Keratinocyte (primary cell): Measurements from ENCODE around the gene ARHGAP15. TPM values are rescaled to one million over a fixed set of nuclear protein-coding genes. Genes with fewer than 3 reads are reported as not detected.

Experiments
- DNase-seq: peaks from one replicate; pipeline ENCODE4 v3.0.0-alpha.2; 2011; ENCODE audit warnings: low read depth, missing footprints, low spot score
- FAIRE-seq: peaks from 2 replicates; lab custom pipeline; 2011; peaks lifted over from hg19 to GRCh38; lab: Jason Lieb, UNC
- H2AFZ ChIP-seq: 2 replicates; pipeline ENCODE4 v1.6.0; 2012; ENCODE audit warnings: low read length, control low read depth, inconsistent platforms; ENCODE audit not compliant: control insufficient read depth
- H3K27ac ChIP-seq: 2 replicates; pipeline ENCODE4 v1.5.1; 2011; ENCODE audit warnings: low read length; ENCODE audit not compliant: control insufficient read depth, insufficient read depth
- H3K27me3 ChIP-seq: 3 replicates; pipeline ENCODE4 v1.6.0; 2011; ENCODE audit warnings: low read length; ENCODE audit not compliant: control insufficient read depth, insufficient read depth; ENCODE audit errors: extremely low read depth
- H3K36me3 ChIP-seq, 2 experiments: 2 replicates in 1 of 2; 3 replicates in 1 of 2; pipeline ENCODE4 v1.5.1; 2011; ENCODE audit warnings: low read length in 2 of 2, mild to moderate bottlenecking in 1 of 2; ENCODE audit not compliant: control insufficient read depth in 2 of 2, insufficient read depth in 2 of 2; ENCODE audit errors: extremely low read depth in 1 of 2
- H3K4me1 ChIP-seq: 3 replicates; pipeline ENCODE4 v1.5.1; 2011; ENCODE audit warnings: low read length; ENCODE audit not compliant: control insufficient read depth, insufficient read depth; ENCODE audit errors: extremely low read depth
- H3K4me2 ChIP-seq: 3 replicates; pipeline ENCODE4 v1.6.0; 2011; ENCODE audit warnings: low read depth, low read length; ENCODE audit not compliant: control insufficient read depth, insufficient read depth; ENCODE audit errors: extremely low read depth
- H3K4me3 ChIP-seq, 3 experiments: fragments of 200-600 bp in 1 of 3; sonication (generic) in 1 of 3; 2 replicates in 2 of 3; 3 replicates in 1 of 3; pipeline ENCODE4 v1.5.1; 2011 to 2016; ENCODE audit warnings: low read length in 3 of 3, mild to moderate bottlenecking in 3 of 3, control low read depth in 2 of 3, inconsistent platforms in 1 of 3, low read depth in 1 of 3, mixed read lengths in 1 of 3, mixed run types in 1 of 3, moderate library complexity in 1 of 3; ENCODE audit not compliant: control insufficient read depth in 2 of 3, insufficient read depth in 2 of 3; ENCODE audit errors: extremely low read depth in 1 of 3
- H3K79me2 ChIP-seq: 2 replicates; pipeline ENCODE4 v1.6.0; 2012; ENCODE audit warnings: low read length; ENCODE audit not compliant: control insufficient read depth, insufficient read depth
- H3K9ac ChIP-seq: 3 replicates; pipeline ENCODE4 v1.6.0; 2011; ENCODE audit warnings: low read length; ENCODE audit not compliant: control insufficient read depth, insufficient read depth; ENCODE audit errors: extremely low read depth
- H3K9me1 ChIP-seq: 3 replicates; pipeline ENCODE4 v1.6.0; 2011; ENCODE audit warnings: low read length; ENCODE audit not compliant: control insufficient read depth, insufficient read depth; ENCODE audit errors: extremely low read depth
- H3K9me3 ChIP-seq: 2 replicates; pipeline ENCODE4 v1.5.1; 2012; ENCODE audit warnings: low read depth, low read length; ENCODE audit not compliant: control insufficient read depth
- H4K20me1 ChIP-seq: 3 replicates; pipeline ENCODE4 v1.6.0; 2011; ENCODE audit warnings: low read length; ENCODE audit not compliant: control insufficient read depth, insufficient read depth; ENCODE audit errors: extremely low read depth
- CTCF ChIP-seq, 3 experiments: IDR thresholded peaks in 1 of 3; conservative IDR thresholded peaks in 1 of 3; optimal IDR thresholded peaks in 1 of 3; 2 replicates in 2 of 3; 3 replicates in 1 of 3; pipeline versions ENCODE3 to v1.5.1; 2011; ENCODE audit warnings: low read length in 3 of 3, mild to moderate bottlenecking in 3 of 3, moderate library complexity in 2 of 3, control low read depth in 1 of 3, inconsistent platforms in 1 of 3; ENCODE audit not compliant: insufficient read depth in 2 of 3; ENCODE audit errors: extremely low read depth in 1 of 3
- EZH2 ChIP-seq: IDR thresholded peaks from one replicate; pipeline ENCODE4 v1.6.1; 2012; ENCODE audit warnings: inconsistent platforms, mild to moderate bottlenecking, low read length, moderate library complexity
- dilution Hi-C: fragments of 300-500 bp; cut with MboI; formaldehyde crosslinking; loops from one replicate; pipeline ENCODE4 v1.7.0; 2020; ENCODE audit warnings: low sequenced_read_pairs; ENCODE audit not compliant: extremely low pct_ligation_motif_present
- polyA plus RNA-seq, 5 experiments: library from polyadenylated mRNA; depleted of rRNA in 3 of 5; stranded (reverse) in 3 of 5; stranded (forward) in 1 of 5; unstranded in 1 of 5; fragments of >200 nt; gene quantifications; 1 replicate in 1 of 5; 2 replicates in 3 of 5; 3 replicates in 1 of 5; pipeline versions ENCODE4 v1.2.1 to v1.2.3, GENCODE V29; 2011 to 2012; ENCODE audit warnings: missing spikeins in 2 of 5, low read depth in 1 of 5, low replicate concordance in 1 of 5

Gene ARHGAP15
- polyA plus RNA-seq, 1 donor (not counting 4 experiments of a cell fraction or from before 2014, with no cell fraction given) = not detected

GRCh38 chr2:143481237-143481623, 352.0 kb downstream of the ARHGAP15 start:
- no peaks in the 10 kb centered on the region for H3K79me2 ChIP-seq
- DNase-seq (no peak), FAIRE-seq (no peak)
- H3K4me1 ChIP-seq = no peaks in the 10 kb centered on the region
- no peaks in the 10 kb centered on the region for H3K36me3 ChIP-seq
- TF ChIP-seq CTCF (optimal IDR thresholded peaks at IDR 0.05 in 1 of 3, IDR thresholded peaks at IDR 0.05 in 1 of 3, conservative IDR thresholded peaks at IDR 0.05 in 1 of 3; ENCODE audit: extremely low read depth in 1 of 3, insufficient read depth in 2 of 3, low read length in 3 of 3) (no peak), EZH2 (no peak)
- H2AFZ ChIP-seq = no peak overlapping the region
- no peaks in the 10 kb centered on the region for H3K9me1 ChIP-seq
- no peak overlapping the region for H3K9ac ChIP-seq
- no peak overlapping the region for H3K4me2 ChIP-seq
- H3K4me3 ChIP-seq = no peak overlapping the region
- no peaks in the 10 kb centered on the region for H3K9me3 ChIP-seq
- no peaks in the 10 kb centered on the region for H3K27me3 ChIP-seq
- no peak overlapping the region for H3K27ac ChIP-seq
- dilution Hi-C loops = no loop called here
- H4K20me1 ChIP-seq = no peaks in the 10 kb centered on the region

- dilution Hi-C loops = no loop called here
- H2AFZ ChIP-seq = no peak overlapping the region
- H4K20me1 ChIP-seq = no peaks in the 10 kb centered on the region
- TF ChIP-seq EZH2 (no peak), CTCF (optimal IDR thresholded peaks at IDR 0.05 in 1 of 3, IDR thresholded peaks at IDR 0.05 in 1 of 3, conservative IDR thresholded peaks at IDR 0.05 in 1 of 3; ENCODE audit: extremely low read depth in 1 of 3, insufficient read depth in 2 of 3, low read length in 3 of 3) (no peak)
- H3K4me2 ChIP-seq = no peak overlapping the region
- no peaks in the 10 kb centered on the region for H3K9me1 ChIP-seq
- no peak overlapping the region for H3K9ac ChIP-seq
- no peaks in the 10 kb centered on the region for H3K4me1 ChIP-seq
- no peaks in the 10 kb centered on the region for H3K79me2 ChIP-seq
- H3K27ac ChIP-seq = no peak overlapping the region
- DNase-seq (no peak), FAIRE-seq (no peak)
- H3K36me3 ChIP-seq = no peaks in the 10 kb centered on the region
- no peak overlapping the region for H3K4me3 ChIP-seq
- H3K9me3 ChIP-seq = no peaks in the 10 kb centered on the region
- H3K27me3 ChIP-seq = no peaks in the 10 kb centered on the region
These were observed 352.5 kb downstream of the ARHGAP15 start for GRCh38 chr2:143481733-143482132.
